CD4-positive, alpha-beta T cell treated with Interleukin-6 for 4 hours (primary cell): ENCODE measurements around the gene TEX52.
A peak's percentile ranks its signal among the peaks of the same experiment; 100 is the strongest.

Source experiments
- DNase-seq: peaks from one replicate; pipeline ENCODE4 v3.0.0-alpha.2; 2020; ENCODE audit warnings: mixed read lengths

TEX52 gene

DNA sequence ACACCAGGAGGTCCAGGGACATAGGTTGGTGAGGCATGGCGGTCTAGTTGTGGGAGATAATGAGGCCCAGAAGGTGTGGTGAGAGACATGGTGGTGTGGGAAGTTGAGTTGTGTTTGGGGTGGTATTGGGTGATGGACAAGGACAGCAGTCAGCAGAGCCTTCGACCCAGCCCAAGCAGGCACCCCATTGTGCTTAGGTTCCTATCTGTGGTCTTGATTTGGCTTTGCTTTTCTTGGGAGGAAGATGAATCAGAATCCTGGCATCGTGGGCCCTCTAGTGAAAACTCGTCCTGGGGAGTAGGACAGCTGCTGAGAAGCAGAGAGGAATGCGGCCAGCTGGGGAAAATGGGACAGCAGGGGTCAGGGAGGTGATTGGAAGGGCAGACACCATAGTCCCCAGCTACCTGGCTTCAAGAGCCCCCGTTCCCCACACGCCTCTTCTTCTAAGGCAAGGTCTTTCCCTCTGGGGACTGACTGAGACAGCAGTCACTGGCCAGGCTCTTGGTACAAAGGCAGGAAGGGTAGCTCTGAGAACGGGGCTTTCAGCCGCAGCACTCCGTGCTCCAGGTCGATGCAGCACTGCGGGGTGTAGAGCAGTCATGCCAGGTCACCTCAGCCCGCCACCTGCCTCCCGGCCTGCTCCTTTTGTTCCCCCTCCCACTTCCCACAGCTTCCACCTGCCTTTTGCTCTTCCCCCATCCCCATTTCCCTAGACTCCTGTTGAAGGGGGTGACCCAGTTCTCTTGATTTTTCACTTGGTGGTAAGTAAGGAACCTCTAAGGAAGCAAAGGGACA, 29.9 kb downstream of the TEX52 start:
- DNase-seq: no peak

DNA sequence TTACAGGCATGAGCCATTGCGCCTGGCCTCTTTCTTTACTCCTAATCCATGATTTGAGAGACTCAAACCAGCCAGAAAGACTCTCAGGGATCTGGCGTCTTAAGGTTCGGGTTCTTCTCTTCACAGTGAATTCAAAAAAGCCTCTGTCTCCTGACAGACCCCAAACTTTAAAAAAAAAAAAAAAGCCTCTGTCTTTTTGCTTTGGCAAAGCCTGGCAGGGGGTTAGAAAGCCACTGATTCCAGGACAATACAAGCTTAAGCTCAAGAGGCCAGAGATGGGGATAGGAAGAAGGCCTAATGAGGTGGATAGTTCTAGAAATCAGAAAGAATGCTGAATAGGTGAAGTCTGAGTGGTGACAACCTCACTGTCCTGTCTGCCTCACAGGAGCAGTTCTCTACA, 30.8 kb downstream of the TEX52 start:
- no peak for DNase-seq

GRCh38 chr12:2825132-2825531, 31.7 kb downstream of the TEX52 start:
- no peak for DNase-seq

GRCh38 chr12:2824541-2824940, 32.3 kb downstream of the TEX52 start:
- DNase-seq: no peak

GRCh38 chr12:2823483-2823882, 33.4 kb downstream of the TEX52 start:
- DNase-seq: no peak

- no peak for DNase-seq
Measured at GRCh38 chr12:2820432-2820831, 36.4 kb downstream of the TEX52 start.

DNA sequence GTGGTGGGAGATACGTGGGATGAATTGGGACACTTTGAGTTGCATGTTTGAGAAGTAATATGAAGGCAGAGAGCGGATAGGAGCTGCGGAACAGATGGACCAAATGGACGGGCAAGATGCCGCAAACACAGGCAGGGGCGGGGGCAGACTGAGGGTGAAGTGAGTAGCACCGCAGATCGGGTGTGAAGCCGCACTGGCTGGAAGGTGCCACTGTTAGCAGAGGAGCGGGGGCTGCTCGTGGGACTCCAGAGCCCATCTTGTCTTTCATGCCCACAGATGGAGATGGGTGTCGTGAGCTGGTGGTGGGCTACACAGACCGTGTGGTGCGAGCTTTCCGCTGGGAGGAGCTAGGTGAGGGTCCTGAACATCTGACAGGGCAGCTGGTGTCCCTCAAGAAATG, 37.0 kb downstream of the TEX52 start:
- DNase-seq: no peak

DNA sequence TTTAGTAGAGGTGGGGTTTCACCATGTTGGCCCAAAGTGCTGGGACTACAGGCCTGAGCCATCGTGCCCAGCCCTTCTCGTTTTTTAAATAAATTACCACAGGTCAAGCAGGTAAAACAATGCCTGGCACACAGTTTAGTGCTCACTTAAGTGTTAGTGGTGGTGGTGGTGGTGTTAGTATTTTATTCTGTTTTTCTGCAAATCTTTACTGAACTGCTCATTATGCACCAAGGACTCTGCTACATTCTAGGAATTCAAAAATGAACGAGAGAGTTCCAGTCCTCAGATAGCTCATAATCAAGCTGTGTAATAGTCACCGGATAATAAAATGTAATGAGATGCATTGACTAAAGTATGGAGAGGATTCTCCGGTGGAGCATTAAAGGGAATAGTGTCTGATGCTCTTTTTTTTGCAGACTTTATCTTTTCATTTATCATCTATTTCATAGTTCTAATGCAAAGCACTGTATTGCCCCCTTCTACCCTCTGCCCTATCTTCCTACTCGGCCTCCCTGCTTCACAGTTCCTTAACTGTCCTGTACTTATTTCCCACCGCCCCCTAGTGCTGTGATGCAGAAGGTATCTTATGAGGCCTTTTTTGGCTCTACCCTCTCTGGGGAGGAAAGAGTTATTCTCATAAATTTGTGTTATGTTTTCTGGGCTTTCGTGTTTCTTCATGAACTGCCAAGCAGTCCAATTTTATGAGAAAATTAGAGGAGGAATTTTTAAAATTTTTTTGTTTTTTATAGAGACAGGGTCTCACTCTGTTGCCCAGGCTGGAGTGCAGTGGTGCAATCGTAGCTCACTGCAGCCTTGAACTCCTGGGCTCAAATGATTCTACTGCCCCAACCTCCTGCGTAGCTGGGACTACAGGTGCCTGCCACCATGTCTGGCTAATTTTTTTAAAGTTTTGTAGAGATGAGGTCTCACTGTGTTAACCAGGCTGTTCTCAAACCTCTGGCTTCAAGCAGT, 43.3 kb downstream of the TEX52 start:
- DNase-seq: peak; percentile 63

- peak; percentile 98 for DNase-seq
Measured at GRCh38 chr12:2812290-2813213, 44.3 kb downstream of the TEX52 start, which contains the start of gene ITFG2. ITFG2 (plus strand) TSS chr12:2812668; CDS start chr12:2812761, 93 bp downstream.

GRCh38 chr12:2811801-2812200, 45.0 kb downstream of the TEX52 start:
- no peak for DNase-seq

- DNase-seq: no peak
Measured at GRCh38 chr12:2806700-2807099, 50.1 kb downstream of the TEX52 start.

GRCh38 chr12:2805143-2805520, 51.7 kb downstream of the TEX52 start:
- DNase-seq: no peak

DNA sequence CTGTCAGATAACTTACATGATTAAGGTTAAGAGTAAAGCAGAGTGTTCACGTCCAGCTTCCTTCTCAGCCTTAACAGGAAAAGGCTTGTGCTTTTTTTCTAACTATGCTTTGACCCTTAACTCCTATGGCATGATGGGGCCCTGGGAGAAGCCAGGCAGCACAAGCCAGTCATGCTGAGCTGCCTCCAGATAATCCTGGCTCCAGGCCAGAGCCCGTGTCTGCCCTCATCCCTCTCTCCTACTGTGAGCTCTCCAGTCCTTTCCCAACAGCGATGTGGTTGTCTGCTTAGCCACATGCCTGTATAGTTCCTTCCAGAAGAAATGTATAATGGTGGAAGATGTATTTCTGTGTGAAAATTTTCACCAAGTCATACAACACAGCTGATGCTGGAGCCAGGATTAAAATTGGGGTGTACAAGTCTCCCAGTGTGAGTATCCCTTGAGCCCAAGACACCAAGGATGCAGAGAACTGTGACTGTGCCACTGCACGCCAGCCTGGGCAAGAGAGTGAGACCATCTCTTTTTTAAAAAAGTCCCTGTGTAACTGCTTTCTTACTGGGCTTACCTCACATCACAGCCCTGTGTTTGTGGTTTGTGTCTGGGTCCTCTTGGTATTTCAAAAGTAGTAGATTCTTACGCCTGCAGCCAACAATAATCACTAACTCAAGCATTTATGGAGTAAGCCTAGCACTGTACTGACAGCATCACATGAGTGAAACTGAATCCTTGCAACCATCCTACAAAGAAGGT, 52.3 kb downstream of the TEX52 start:
- DNase-seq: no peak

- DNase-seq: no peak
Measured at GRCh38 chr12:2803635-2804392, 53.0 kb downstream of the TEX52 start.

GRCh38 chr12:2801044-2801783, 55.6 kb downstream of the TEX52 start:
- no peak for DNase-seq

- DNase-seq: no peak
Measured at GRCh38 chr12:2800046-2800570, 56.7 kb downstream of the TEX52 start.
